Activated CD4-positive, alpha-beta T cell treated with anti-CD3 and anti-CD28 coated beads, Interleukin-2, amount 10 ng/mL, durations not matched to agents 7 days and 5 days (primary cell): ENCODE measurements around the gene CDCA7. TPM values are rescaled to one million over a fixed set of nuclear protein-coding genes. Genes with fewer than 3 reads are reported as not detected.
"Not testable (repeated sequence)": the region's sequence is repeated elsewhere in the genome, so short reads cannot be mapped to it uniquely, and the experiment has no call there.

Experiments
- CTCF ChIA-PET: fragments of 350-600 bp; sonication (Branson Sonifier 250); formaldehyde crosslinking; loops from one replicate; lab custom pipeline; 2021; ENCODE audit warnings: antibody characterized with exemption; lab: Charles Lee
- POLR2A ChIA-PET: fragments of 350-600 bp; sonication (Branson Sonifier 250); formaldehyde crosslinking; loops from one replicate; lab custom pipeline; 2021; ENCODE audit warnings: antibody characterized with exemption; lab: Charles Lee
- DNase-seq: peaks from one replicate; pipeline ENCODE4 v3.0.0-alpha.2; 2020
- H3K27ac Mint-ChIP-seq: one replicate; pipeline ENCODE4 v1.8.0; 2021; ENCODE audit warnings: mild to moderate bottlenecking, moderate library complexity, mixed read lengths
- H3K27me3 Mint-ChIP-seq: one replicate; pipeline ENCODE4 v1.8.0; 2021; ENCODE audit warnings: mixed read lengths
- H3K36me3 Mint-ChIP-seq: one replicate; pipeline ENCODE4 v1.8.0; 2021; ENCODE audit warnings: low read depth, mixed read lengths
- H3K4me1 Mint-ChIP-seq: one replicate; pipeline ENCODE4 v1.8.0; 2021; ENCODE audit warnings: mixed read lengths
- H3K4me3 Mint-ChIP-seq: one replicate; pipeline ENCODE4 v1.8.0; 2021; ENCODE audit warnings: mild to moderate bottlenecking, moderate library complexity, mixed read lengths
- H3K9me3 Mint-ChIP-seq: one replicate; pipeline ENCODE4 v1.8.0; 2021; ENCODE audit warnings: mixed read lengths
- total RNA-seq, 2 experiments: library from RNA; stranded (reverse); gene quantifications; one replicate each; pipeline ENCODE4 v1.2.3, GENCODE V29; 2021

The CDCA7 gene
- 100 to 1,000 TPM; 105 to 113 TPM for total RNA-seq

DNA sequence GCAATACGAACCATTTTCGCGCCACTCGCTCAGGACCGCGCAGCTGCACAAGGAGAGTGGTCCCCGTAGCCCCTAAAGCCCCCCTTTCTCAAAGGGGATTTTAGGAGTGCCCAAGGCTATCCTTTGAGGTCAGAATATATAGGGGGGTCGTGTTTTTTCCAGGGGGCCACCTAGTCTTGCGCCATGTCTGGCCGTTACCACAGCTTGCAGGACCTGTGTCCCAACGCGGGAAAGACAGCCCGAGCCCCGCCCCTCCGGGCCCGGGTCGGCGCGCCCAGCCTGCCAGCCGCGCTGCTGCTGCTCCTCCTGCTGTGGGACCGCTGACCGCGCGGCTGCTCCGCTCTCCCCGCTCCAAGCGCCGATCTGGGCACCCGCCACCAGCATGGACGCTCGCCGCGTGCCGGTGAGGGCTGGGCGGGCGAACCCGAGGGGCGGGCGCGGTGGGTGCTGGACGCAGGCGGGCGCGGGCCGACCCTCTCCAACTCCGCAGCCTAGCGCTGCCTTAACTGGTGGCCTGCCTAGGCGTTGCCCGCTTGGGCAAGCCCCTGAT, at the start of gene CDCA7:
Gene CDCA7 (plus strand): TSS at position 291 of the 550 bp plus-strand sequence. CDS start 92 bp downstream, at position 383.
- H3K27ac Mint-ChIP-seq, result peak within 1 kb of the TSS; percentile 99
- H3K36me3 Mint-ChIP-seq, result peaks cover 27% of the 10 kb centered on the region
- POLR2A ChIA-PET, result no interaction called here
- H3K9me3 Mint-ChIP-seq, result no peaks in the 10 kb centered on the region
- CTCF ChIA-PET, result interaction anchor here (1.1 to 1.4 kb wide), 2 partner anchors 11 to 14 kb away, joined by 3 to 5 read pairs; no protein-coding TSS in a partner anchor
- H3K4me1 Mint-ChIP-seq, result peaks cover 56% of the 10 kb centered on the region
- peak; percentile 78 for DNase-seq
- H3K4me3 Mint-ChIP-seq, result peak within 1 kb of the TSS; percentile 89
- H3K27me3 Mint-ChIP-seq, result peaks cover 12% of the 10 kb centered on the region

DNA sequence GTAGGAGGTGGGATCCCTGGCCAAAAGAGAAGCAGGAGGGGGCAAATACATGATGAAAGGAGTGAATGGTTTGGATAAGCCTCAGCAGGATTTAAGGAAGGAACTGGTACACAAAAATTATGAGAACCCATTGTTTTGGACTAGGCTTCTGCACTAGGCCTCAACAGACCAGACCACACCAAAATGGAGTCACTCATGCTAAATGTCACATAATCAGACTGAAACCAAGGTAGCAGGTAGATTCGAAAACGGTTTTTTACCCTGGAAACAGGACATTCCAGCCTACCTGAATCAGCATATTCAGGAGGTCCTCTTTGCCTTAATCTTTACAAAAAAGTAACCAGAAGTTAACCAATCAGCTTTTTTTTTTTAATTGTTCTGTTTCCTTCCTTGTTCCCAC, 49.4 kb upstream of the CDCA7 start:
- CTCF ChIA-PET, result no interaction called here

DNA sequence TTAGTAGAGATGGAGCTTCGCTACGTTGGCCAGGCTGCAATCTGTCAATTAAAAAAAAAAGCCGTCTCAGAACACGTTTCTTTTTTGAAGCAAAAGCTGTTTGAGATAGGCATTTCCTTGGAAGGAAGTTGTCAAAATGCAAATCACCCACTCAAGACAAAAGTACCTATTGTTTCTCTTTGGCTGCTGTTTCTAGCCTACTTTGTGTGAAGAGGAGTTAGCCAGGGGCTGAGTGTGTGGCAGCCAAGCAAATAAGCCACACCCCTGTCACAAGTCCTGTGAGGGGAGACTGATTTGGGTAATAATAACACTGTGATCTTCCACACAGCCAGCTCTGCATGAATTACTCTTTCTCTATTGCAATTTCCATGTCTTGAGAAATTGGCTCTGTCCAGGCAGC, 47.4 kb upstream of the CDCA7 start:
- CTCF ChIA-PET, result interaction anchor here (0.6 kb wide), 1 partner anchor 747 kb away, joined by 3 read pairs; no protein-coding TSS in a partner anchor
- H3K36me3 Mint-ChIP-seq, result no peaks in the 10 kb centered on the region
- POLR2A ChIA-PET, result interaction anchor here (0.6 kb wide), 1 partner anchor 932 kb away, joined by 3 read pairs; no protein-coding TSS in a partner anchor
- no peak overlapping the region for H3K4me3 Mint-ChIP-seq
- no peak for DNase-seq
- H3K27me3 Mint-ChIP-seq, result no peaks in the 10 kb centered on the region
- no peaks in the 10 kb centered on the region for H3K9me3 Mint-ChIP-seq
- no peak overlapping the region for H3K27ac Mint-ChIP-seq
- no peaks in the 10 kb centered on the region for H3K4me1 Mint-ChIP-seq

More for the DNA sequence above, 49.4 kb upstream of the CDCA7 start:
- H3K27ac Mint-ChIP-seq, result no peak overlapping the region
- H3K36me3 Mint-ChIP-seq, result no peaks in the 10 kb centered on the region
- H3K27me3 Mint-ChIP-seq, result no peaks in the 10 kb centered on the region
- H3K9me3 Mint-ChIP-seq, result peaks cover 6% of the 10 kb centered on the region
- H3K4me1 Mint-ChIP-seq, result no peaks in the 10 kb centered on the region
- no peak overlapping the region for H3K4me3 Mint-ChIP-seq
- POLR2A ChIA-PET, result no interaction called here
- no peak for DNase-seq

DNA sequence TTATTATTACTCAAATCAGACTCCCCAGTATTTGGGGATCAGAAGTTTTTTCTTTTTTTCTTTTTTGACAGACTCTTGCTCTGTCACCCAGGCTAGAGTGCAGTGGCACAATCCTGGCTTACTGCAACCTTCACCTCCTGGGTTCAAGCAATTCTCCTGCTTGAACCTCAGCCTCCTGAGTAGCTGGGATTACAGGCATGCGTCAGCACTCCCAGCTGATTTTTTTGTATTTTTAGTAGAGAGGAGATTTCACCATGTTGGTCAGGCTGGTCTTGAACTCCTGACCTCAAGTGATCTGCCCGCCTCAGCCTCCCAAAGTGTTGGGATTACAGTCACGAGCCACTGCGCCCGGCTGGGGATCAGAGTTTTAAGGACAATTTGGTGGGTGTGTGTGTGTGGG, 45.3 kb upstream of the CDCA7 start:
- H3K27ac Mint-ChIP-seq, H3K9me3 Mint-ChIP-seq, H3K4me1 Mint-ChIP-seq, H3K36me3 Mint-ChIP-seq, CTCF ChIA-PET, H3K4me3 Mint-ChIP-seq, POLR2A ChIA-PET, DNase-seq, H3K27me3 Mint-ChIP-seq: not testable (repeated sequence)

DNA sequence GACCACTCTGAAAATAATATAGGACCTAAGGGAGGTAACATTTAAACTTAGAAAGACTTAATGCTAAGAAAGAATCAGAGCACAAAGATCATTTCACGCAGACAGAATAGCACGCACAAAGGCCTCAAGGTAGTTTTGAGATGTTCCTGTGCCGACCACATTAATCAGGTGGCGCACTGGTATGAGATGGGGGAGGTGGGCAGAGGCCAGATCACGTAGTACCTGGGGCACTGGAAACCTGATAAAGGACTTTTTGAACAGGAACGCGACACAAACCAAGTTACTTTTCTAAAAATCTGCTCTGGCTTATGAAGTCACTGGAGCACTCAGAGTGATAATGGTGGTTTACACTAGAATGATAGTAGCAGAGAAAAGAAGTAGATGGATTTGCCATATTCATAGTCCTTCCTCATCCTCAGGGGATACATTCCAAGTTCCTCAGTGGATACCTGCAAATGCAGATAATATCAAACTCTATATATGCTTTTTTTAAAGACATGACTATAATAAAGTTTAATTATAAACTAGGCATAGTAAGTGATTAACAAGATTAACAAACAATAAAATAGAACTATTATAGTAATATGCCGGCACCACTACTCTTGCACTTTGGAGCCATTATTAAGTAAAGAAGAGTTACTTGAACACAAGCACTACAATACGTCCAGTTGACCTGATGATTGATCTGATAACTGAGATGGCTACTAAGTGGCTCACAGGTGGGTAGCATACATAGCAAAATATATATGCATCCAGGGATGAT, 42.6 kb upstream of the CDCA7 start:
- Mint-ChIP-seq H3K4me3 (no peak overlapping the region), H3K27me3 (peaks cover 7% of the 10 kb centered on the region), H3K27ac (no peak overlapping the region), H3K4me1 (no peaks in the 10 kb centered on the region), H3K36me3 (no peaks in the 10 kb centered on the region), H3K9me3 (no peaks in the 10 kb centered on the region)
- ChIA-PET POLR2A (no interaction called here), CTCF (no interaction called here)
- no peak for DNase-seq

DNA sequence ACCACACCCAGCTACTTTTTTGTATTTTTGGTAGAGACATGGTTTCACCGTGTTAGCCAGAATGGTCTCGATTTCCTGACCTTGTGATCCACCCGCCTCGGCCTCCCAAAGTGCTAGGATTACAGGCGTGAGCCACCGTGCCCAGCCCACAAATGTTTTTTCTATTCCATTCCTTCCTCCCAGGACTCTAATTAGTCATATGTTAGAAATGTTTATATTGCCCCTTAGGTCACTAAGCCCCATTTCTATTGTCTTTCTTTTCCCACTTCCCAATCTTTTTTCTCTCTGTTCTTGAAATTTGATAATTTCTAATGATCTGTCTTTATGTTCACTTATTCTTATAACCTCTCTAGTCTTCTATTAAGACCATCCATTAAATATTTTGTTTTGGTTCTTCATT, 31.3 kb upstream of the CDCA7 start:
- H3K4me1 Mint-ChIP-seq, result no peaks in the 10 kb centered on the region
- H3K27me3 Mint-ChIP-seq, result peaks cover 31% of the 10 kb centered on the region
- ChIA-PET CTCF (no interaction called here), POLR2A (no interaction called here)
- no peaks in the 10 kb centered on the region for H3K36me3 Mint-ChIP-seq
- DNase-seq, result no peak
- H3K27ac Mint-ChIP-seq, result no peak overlapping the region
- H3K9me3 Mint-ChIP-seq, result peaks cover 11% of the 10 kb centered on the region
- no peak overlapping the region for H3K4me3 Mint-ChIP-seq

DNA sequence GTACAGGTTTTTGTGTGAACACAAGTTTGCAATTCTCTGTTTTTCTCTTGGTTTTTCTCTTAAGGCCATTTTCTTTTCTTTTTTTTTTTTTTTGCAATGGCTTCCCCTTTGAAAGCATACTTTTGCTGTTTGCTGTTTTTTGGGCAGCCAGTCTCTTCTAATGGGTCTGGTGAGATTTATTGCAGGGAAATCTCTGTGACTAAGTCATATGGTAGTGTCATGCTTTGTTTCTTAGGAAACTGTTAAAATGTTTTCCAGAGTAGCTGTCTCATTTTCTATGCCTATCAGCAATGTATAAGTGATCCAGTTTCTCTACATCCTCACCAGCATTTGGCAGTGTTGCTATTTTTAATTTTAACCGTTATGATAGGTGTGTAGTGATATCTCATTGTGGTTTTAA, 27.9 kb upstream of the CDCA7 start:
- ChIA-PET CTCF (interaction anchor here (0.7 kb wide), 1 partner anchor 305 kb away, joined by 3 read pairs; no protein-coding TSS in a partner anchor), POLR2A (no interaction called here)
- H3K4me1 Mint-ChIP-seq, result no peaks in the 10 kb centered on the region
- H3K27me3 Mint-ChIP-seq, result peaks cover 34% of the 10 kb centered on the region
- peaks cover 21% of the 10 kb centered on the region for H3K9me3 Mint-ChIP-seq
- H3K4me3 Mint-ChIP-seq, result no peak overlapping the region
- no peak overlapping the region for H3K27ac Mint-ChIP-seq
- DNase-seq, result no peak
- no peaks in the 10 kb centered on the region for H3K36me3 Mint-ChIP-seq

DNA sequence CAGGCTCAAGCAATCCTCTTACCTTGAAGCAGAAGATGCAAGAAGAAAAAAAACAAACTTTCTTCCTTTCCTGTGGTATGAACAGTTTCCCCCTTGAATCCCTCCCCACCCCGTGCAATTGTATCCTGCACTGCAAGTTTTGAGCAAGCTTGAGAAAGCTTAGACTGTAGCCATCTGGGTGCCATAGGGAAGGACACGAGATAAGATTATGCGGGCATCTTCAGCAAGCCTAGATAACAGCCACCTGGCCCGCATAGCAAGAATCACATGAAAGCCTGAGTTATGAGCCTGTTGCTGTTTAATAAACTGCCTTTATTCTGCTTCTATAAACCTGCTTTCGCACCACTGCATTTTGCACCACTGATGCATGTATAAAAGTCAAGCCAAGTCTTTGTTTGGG, 27.3 kb upstream of the CDCA7 start:
- POLR2A ChIA-PET, result no interaction called here
- no peak overlapping the region for H3K4me3 Mint-ChIP-seq
- DNase-seq, result no peak
- H3K36me3 Mint-ChIP-seq, result no peaks in the 10 kb centered on the region
- no peak overlapping the region for H3K27ac Mint-ChIP-seq
- H3K27me3 Mint-ChIP-seq, result peaks cover 30% of the 10 kb centered on the region
- no peaks in the 10 kb centered on the region for H3K4me1 Mint-ChIP-seq
- CTCF ChIA-PET, result no interaction called here
- peaks cover 22% of the 10 kb centered on the region for H3K9me3 Mint-ChIP-seq

DNA sequence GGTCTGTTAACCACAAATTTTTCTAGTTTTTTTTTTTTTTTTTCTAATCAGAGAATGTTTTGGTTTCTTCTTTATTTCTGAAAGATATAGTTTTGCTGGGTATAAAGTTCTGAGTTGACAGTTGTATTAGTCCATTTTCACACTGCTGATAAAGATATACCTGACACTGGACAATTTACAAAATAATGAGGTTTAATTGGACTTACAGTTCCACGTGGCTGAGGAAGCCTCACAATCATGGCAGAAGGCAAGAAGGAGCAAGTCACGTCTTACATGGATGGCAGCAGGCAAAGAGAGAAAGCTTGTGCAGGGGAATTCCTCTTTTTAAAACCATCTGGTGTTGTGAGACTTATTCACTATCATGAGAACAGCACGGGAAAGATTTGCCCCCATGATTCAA, 21.7 kb upstream of the CDCA7 start:
- H3K4me3 Mint-ChIP-seq, result not testable (repeated sequence)

DNA sequence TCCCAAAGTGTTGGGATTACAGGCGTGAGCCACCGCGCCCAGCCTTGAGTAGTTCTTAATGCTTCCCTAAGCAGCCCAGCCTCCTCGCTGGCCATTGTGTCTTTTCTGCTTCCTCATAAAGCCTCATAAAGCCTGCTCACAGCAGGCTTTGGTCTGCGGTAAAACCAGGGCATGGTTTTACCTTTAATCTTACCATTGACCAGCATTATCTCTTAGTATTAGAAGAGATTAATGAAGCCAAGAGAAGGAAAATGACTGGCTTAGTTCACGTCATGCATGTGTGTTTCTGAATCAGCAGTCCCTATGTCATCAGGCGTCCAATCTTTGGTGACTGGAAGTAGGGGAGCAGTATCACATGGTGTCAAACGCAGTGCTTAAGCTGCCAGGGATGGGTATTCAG, 14.9 kb upstream of the CDCA7 start:
- Mint-ChIP-seq H3K9me3 (peaks cover 11% of the 10 kb centered on the region), H3K36me3 (no peaks in the 10 kb centered on the region), H3K4me1 (no peaks in the 10 kb centered on the region), H3K4me3 (no peak overlapping the region), H3K27me3 (peaks cover 25% of the 10 kb centered on the region), H3K27ac (no peak overlapping the region)
- ChIA-PET CTCF (interaction anchor here (0.6 to 2.1 kb wide), 2 partner anchors 14 to 15 kb away, joined by 3 to 5 read pairs; partner anchors contain the start of gene CDCA7), POLR2A (no interaction called here)
- DNase-seq, result no peak

More for the DNA sequence above, 21.7 kb upstream of the CDCA7 start:
- DNase-seq, H3K36me3 Mint-ChIP-seq, H3K4me1 Mint-ChIP-seq, POLR2A ChIA-PET, H3K27ac Mint-ChIP-seq, CTCF ChIA-PET: not testable (repeated sequence)
- Mint-ChIP-seq H3K9me3 (peaks cover 29% of the 10 kb centered on the region), H3K27me3 (peaks cover 37% of the 10 kb centered on the region)

DNA sequence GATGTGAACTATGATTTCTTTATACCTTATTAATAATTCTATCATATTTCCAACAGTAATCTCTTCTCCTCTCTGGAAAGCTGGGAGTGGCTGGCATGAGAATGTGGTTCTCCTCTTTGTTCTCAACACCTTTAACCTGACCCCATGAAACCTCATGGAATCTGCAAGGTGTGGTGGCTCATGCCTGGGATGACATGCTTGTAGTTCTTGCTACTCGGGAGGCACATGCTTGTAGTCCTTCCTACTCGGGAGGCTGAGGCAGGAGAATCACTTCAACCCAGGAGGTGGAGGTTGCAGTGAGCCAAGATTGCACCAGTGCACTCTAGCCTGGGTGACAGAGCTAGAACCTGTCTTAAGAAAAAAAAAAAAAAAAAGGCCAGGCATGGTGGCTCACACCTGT, 10.8 kb upstream of the CDCA7 start:
- Mint-ChIP-seq H3K27me3 (peaks cover 10% of the 10 kb centered on the region), H3K36me3 (peaks cover 3% of the 10 kb centered on the region), H3K4me3 (no peak overlapping the region), H3K9me3 (peaks cover 15% of the 10 kb centered on the region), H3K4me1 (no peaks in the 10 kb centered on the region), H3K27ac (no peak overlapping the region)
- no peak for DNase-seq
- ChIA-PET POLR2A (no interaction called here), CTCF (no interaction called here)

DNA sequence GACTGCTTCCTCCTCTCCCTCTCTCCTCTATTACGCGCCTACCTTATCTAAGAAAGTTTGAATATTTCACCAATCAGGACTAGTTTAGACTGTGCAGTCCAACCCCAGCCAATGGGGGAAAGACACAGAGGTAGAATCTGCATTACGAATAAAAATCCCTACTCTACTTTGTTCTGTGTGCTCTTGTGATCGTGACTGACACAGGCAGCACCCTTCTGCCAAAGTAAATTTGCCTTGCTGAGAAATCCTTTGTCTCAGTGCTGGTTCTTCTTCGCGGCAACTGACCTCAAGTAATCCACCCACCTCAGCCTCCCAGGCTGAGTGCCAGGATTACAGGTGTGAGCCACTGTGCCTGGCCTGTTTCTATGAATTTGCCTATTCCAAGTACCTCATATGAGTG, 8.6 kb upstream of the CDCA7 start:
- POLR2A ChIA-PET, result no interaction called here
- Mint-ChIP-seq H3K27ac (no peak overlapping the region), H3K9me3 (peaks cover 15% of the 10 kb centered on the region), H3K36me3 (peaks cover 3% of the 10 kb centered on the region), H3K4me1 (peaks cover 4% of the 10 kb centered on the region), H3K27me3 (peaks cover 19% of the 10 kb centered on the region), H3K4me3 (no peak overlapping the region)
- DNase-seq, result no peak
- CTCF ChIA-PET, result no interaction called here
